Upper lobe of left lung (tissue), 6 donors: ENCODE results near the gene C10orf143. TPM values are rescaled to one million over a fixed set of nuclear protein-coding genes. Genes with fewer than 3 reads are reported as not detected.

Experiments used
- ATAC-seq, 2 donors: fragments of 200-7000 bp; cut with Tn5 transposase; one replicate each; pipeline ENCODE4 v1.9.1; 2022; ENCODE audit warnings: mild to moderate bottlenecking in 2 of 2, moderate library complexity in 2 of 2; ENCODE audit not compliant: low FRiP score in 2 of 2
- DNase-seq, 2 donors: peaks; one replicate each; pipeline ENCODE4 v3.0.0-alpha.2; 2019 to 2020
- H3K27ac ChIP-seq, 4 donors: fragments of 200-600 bp; sonication (generic); one replicate each; pipeline ENCODE4 v1.5.1; 2016 to 2019
- H3K27me3 ChIP-seq, 4 donors: fragments of 200-600 bp; sonication (generic); one replicate each; pipeline ENCODE4 v1.5.1; 2017 to 2019
- H3K36me3 ChIP-seq, 4 donors: fragments of 200-600 bp; sonication (generic); one replicate each; pipeline ENCODE4 v1.5.1; 2016 to 2019
- H3K4me1 ChIP-seq, 4 donors: fragments of 200-600 bp; sonication (generic); one replicate each; pipeline ENCODE4 v1.5.1; 2018 to 2019
- H3K4me3 ChIP-seq, 4 donors: fragments of 200-600 bp; sonication (generic); one replicate each; pipeline ENCODE4 v1.5.1; 2017 to 2019; ENCODE audit warnings: mild to moderate bottlenecking in 2 of 4, moderate library complexity in 1 of 4
- H3K9me3 ChIP-seq, 4 donors: fragments of 200-600 bp; sonication (generic); one replicate each; pipeline ENCODE4 v1.5.1; 2018 to 2019
- EP300 ChIP-seq, 4 donors: sonication (generic); formaldehyde crosslinking; IDR thresholded peaks; one replicate each; pipeline ENCODE4 v1.5.1; 2017; ENCODE audit warnings: antibody characterized with exemption in 4 of 4, control low read depth in 2 of 4
- POLR2A ChIP-seq, 4 donors: fragments of 450-650 bp; IDR thresholded peaks; one replicate each; pipeline ENCODE4 v1.5.1; 2016 to 2017; ENCODE audit warnings: antibody characterized with exemption in 4 of 4, mild to moderate bottlenecking in 2 of 4
- POLR2AphosphoS5 ChIP-seq, 2 donors: sonication (generic); formaldehyde crosslinking; IDR thresholded peaks; one replicate each; pipeline ENCODE4 v1.5.1; 2017; ENCODE audit warnings: antibody characterized with exemption in 2 of 2
- WGBS, 2 donors: methylation state at CpG; one replicate each; pipeline ENCODE4 v1.1.5; 2017 to 2018; 5-methylcytosine and 5-hydroxymethylcytosine counted together
- total RNA-seq, 6 donors: library from RNA; depleted of rRNA in 4 of 6; stranded (reverse); fragments of >200 nt in 4 of 6; gene quantifications; one replicate each; pipeline versions ENCODE4 v1.1.0 to v1.2.1, GENCODE V29; 2016 to 2021
- TF ChIP-seq, protein P1 (sequence below), 6 experiments: fragments of 450-650 bp in 4 of 6; fragments of 200-600 bp in 2 of 6; sonication (generic) in 2 of 6; IDR thresholded peaks; one replicate each; pipeline ENCODE4 v1.5.1; 2016 to 2019; ENCODE audit warnings: antibody characterized with exemption in 6 of 6
- donor health status: DM: no; HTN: no; CAD: no; lungs with moderate emphysema.
- donor health status: DM: no; HTN: yes; CAD: no; lungs with severe emphysema.

The C10orf143 gene
- total RNA-seq, 6 donors from 2014 or later: 0.55 to 6.0 (median 4.4) TPM; not detected in 1

DNA sequence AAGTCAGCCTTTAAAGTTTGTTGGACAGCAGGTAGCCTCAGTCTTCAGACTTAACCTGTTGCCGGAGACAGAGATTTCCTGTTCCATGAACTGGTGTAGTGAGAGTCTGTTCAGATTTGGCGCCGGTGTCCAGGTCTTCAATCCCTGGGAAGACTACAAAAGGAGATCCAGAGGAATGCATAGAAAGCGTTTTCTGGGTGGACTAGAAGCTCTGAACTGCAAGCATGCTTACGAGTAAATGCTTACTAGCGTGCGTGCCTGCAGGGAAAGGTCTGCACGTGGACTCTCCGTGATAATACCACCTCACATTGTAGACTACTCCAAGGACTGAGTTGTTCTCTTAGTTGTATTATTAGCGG is 26.4 kb upstream of the C10orf143 start:
- TF ChIP-seq POLR2A (IDR thresholded peaks at IDR 0.05) (no peak), POLR2AphosphoS5 (IDR thresholded peaks at IDR 0.05) (no peak)
- H3K27me3 ChIP-seq: no peaks in the 10 kb centered on the region
- H3K4me1 ChIP-seq: peaks cover 29 to 57% (median 36%) of the 10 kb centered on the region in 4 donors
- ATAC-seq: no peak
- no peak for DNase-seq
- H3K36me3 ChIP-seq: no peaks in the 10 kb centered on the region
- peak overlapping the region; percentile 86 to 92 (median 91) for H3K27ac ChIP-seq
- H3K4me3 ChIP-seq: peak overlapping the region; percentile 91 to 99 (median 97)
- WGBS, 2 donors: 7% methylated on average over 10 of the region's 10 CpGs
- H3K9me3 ChIP-seq: no peaks in the 10 kb centered on the region

DNA sequence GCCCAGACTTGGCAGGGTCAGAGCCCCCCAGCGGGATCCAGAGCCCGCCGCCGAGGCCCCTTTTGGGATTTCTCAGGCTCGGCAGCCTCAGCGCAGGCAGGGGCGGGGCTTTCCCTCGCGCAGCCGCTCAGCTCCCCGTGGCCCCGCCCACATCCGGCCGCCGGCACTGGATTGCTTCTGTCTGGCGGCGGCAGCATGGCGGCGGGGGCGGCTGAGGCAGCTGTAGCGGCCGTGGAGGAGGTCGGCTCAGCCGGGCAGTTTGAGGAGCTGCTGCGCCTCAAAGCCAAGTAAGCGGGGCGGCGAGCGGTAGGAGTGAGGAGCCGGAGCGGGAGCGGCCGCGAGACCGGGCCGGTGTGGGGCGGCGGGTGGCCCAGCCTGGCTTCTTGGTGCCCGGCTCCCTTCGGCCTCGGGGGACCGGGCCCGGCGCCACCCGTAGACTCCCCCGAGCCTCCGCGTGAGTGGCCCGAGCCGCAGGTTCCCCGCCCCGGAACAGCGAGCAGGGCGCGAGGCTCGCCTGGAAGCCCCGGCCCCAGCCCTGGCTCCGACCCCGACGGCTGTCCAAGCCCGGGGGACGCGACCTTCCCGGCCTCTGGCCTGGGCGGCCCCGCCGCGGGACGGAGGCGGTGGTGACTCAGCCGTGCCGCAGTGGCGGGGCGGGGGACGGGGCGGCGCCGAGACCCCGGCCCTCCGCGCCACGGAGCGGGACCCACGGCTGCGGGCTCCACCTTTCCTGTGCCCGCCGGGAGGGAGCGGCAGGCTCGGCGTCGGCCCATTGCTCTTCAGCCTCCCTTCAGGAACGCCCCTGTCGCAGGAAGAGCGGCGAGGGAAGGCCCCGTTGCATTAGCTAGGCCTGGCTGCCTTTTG is 25.8 kb upstream of the C10orf143 start, which contains the start of gene GLRX3:
TSS of gene GLRX3 (plus strand) at position 166 of the 864 bp plus-strand sequence. CDS start at position 196, 30 bp downstream.
- Histone ChIP-seq H3K36me3 (no peaks in the 10 kb centered on the region), H3K27ac (peak within 1 kb of the TSS; percentile 86 to 92 (median 91)), H3K4me1 (peaks cover 29 to 51% (median 36%) of the 10 kb centered on the region in 4 donors), H3K4me3 (peak within 1 kb of the TSS; percentile 91 to 99 (median 97)), H3K9me3 (no peaks in the 10 kb centered on the region), H3K27me3 (no peaks in the 10 kb centered on the region)
- WGBS, 2 donors: 1 to 2% methylated on average over 9 to 51 of the region's 96 CpGs
- TF ChIP-seq EP300 (IDR thresholded peaks at IDR 0.05): no peak
- peak in 3 of 4 donors; percentile 18 to 85 (median 80) for TF ChIP-seq POLR2A (IDR thresholded peaks at IDR 0.05)
- TF ChIP-seq, protein P1, sequence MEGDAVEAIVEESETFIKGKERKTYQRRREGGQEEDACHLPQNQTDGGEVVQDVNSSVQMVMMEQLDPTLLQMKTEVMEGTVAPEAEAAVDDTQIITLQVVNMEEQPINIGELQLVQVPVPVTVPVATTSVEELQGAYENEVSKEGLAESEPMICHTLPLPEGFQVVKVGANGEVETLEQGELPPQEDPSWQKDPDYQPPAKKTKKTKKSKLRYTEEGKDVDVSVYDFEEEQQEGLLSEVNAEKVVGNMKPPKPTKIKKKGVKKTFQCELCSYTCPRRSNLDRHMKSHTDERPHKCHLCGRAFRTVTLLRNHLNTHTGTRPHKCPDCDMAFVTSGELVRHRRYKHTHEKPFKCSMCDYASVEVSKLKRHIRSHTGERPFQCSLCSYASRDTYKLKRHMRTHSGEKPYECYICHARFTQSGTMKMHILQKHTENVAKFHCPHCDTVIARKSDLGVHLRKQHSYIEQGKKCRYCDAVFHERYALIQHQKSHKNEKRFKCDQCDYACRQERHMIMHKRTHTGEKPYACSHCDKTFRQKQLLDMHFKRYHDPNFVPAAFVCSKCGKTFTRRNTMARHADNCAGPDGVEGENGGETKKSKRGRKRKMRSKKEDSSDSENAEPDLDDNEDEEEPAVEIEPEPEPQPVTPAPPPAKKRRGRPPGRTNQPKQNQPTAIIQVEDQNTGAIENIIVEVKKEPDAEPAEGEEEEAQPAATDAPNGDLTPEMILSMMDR (IDR thresholded peaks at IDR 0.05): peak in 2 of 6 experiments; percentile 2 to 12
- peak; percentile 58 to 86 for TF ChIP-seq POLR2AphosphoS5 (IDR thresholded peaks at IDR 0.05)
- ATAC-seq (peak; percentile 94 to 99), DNase-seq (peak; percentile 90 to 99)

DNA sequence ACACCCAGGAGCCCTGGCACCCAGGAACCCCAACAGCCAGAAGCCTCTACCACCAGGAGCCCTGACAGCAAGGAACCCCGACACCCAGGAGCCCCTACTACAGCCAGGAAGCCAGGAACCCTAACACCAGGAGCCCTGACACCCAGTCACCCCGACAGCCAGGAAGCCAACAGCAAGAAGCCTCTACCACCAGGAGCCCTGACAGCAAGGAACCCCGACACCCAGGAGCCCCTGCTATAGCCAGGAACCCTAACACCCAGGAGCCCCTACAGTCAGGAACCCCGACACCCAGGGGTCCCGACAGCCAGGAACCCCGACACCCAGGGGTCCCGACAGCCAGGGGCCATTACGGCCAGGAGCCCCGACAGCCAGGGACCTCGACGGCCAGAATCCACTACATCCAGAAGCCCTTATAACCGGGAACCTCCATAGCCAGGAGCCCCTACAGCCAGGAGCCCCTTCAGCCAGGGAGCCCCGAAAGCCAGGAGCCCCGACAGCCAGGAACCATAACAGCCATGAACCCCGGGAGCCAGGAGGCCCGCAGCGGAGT is 25.1 kb upstream of the C10orf143 start:
- ATAC-seq (no peak), DNase-seq (no peak)
- H3K9me3 ChIP-seq: no peaks in the 10 kb centered on the region
- 83% methylated on average over 1 of the region's 17 CpGs; no CpG with 5 or more reads in 1 of the 2 donors for WGBS, 2 donors
- TF ChIP-seq, protein P1 (IDR thresholded peaks at IDR 0.05): no peak
- TF ChIP-seq EP300 (IDR thresholded peaks at IDR 0.05): no peak
- TF ChIP-seq POLR2A (IDR thresholded peaks at IDR 0.05): no peak
- no peak for TF ChIP-seq POLR2AphosphoS5 (IDR thresholded peaks at IDR 0.05)
- peaks cover 29 to 45% (median 34%) of the 10 kb centered on the region in 4 donors for H3K4me1 ChIP-seq
- no peaks in the 10 kb centered on the region for H3K36me3 ChIP-seq
- H3K4me3 ChIP-seq: peak overlapping the region; percentile 91 to 99 (median 97)
- H3K27me3 ChIP-seq: no peaks in the 10 kb centered on the region
- peak overlapping the region; percentile 86 to 92 (median 91) for H3K27ac ChIP-seq

DNA sequence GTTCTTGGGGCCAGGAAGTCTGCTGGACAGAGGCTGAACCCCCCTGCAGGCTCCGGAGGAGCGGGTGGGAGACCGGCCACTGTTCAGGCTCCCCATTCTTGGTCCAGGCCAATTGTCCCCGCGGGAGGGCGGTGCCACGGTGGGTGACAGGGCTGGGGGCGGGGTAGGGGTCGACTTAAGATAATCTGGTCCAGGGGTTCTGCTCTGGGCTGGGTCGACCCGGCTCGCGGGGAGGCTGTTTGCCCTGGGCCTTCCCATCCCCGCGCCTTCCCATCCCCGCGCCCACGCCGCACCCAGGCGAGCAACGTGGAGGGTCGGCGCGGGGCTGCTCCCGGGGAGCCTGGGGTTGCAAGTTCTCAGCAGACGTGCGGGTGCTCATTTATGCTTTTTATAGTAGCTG is 18.3 kb upstream of the C10orf143 start:
- ATAC-seq: peak in 1 of 2 donors; percentile 16
- H3K9me3 ChIP-seq: no peaks in the 10 kb centered on the region
- no peak overlapping the region for H3K27ac ChIP-seq
- no peaks in the 10 kb centered on the region for H3K36me3 ChIP-seq
- H3K4me1 ChIP-seq: peaks cover 0 to 5% (median 0%) of the 10 kb centered on the region in 4 donors
- WGBS, 2 donors: 30 to 41% methylated on average over 7 to 25 of the region's 27 CpGs
- peak in 1 of 2 donors; percentile 74 for DNase-seq
- TF ChIP-seq POLR2A (IDR thresholded peaks at IDR 0.05): no peak
- TF ChIP-seq, protein P1 (IDR thresholded peaks at IDR 0.05): no peak
- TF ChIP-seq POLR2AphosphoS5 (IDR thresholded peaks at IDR 0.05): no peak
- TF ChIP-seq EP300 (IDR thresholded peaks at IDR 0.05): no peak
- peaks cover 0 to 9% (median 3%) of the 10 kb centered on the region in 4 donors for H3K27me3 ChIP-seq
- H3K4me3 ChIP-seq: no peak overlapping the region
